GM04504 (cell line): Measurements from ENCODE around the gene SLC15A4.
"Not testable (repeated sequence)": the region's sequence is repeated elsewhere in the genome, so short reads cannot be mapped to it uniquely, and the experiment has no call there.

Experiments used
- DNase-seq: peaks from one replicate; pipeline ENCODE4 v3.0.0-alpha.2; 2012; ENCODE audit warnings: low read depth

SLC15A4 gene

GRCh38 chr12:128814411-128815261 is 9.1 kb downstream of the SLC15A4 start:
- DNase-seq = no peak

GRCh38 chr12:128813883-128814282 is 9.9 kb downstream of the SLC15A4 start:
- no peak for DNase-seq

GRCh38 chr12:128813392-128813791 is 10.4 kb downstream of the SLC15A4 start:
- peak; percentile 33 for DNase-seq

GRCh38 chr12:128811806-128812205 is 12.0 kb downstream of the SLC15A4 start:
- no peak for DNase-seq

- peak; percentile 40 for DNase-seq
These were observed 13.3 kb downstream of the SLC15A4 start for GRCh38 chr12:128810182-128811127.

- DNase-seq = no peak
These were observed 15.1 kb downstream of the SLC15A4 start for GRCh38 chr12:128808651-128809050.

- DNase-seq = no peak
These were observed 16.5 kb downstream of the SLC15A4 start for GRCh38 chr12:128807161-128807724.

- DNase-seq = no peak
These were observed 17.2 kb downstream of the SLC15A4 start for GRCh38 chr12:128806573-128806972.

- not testable (repeated sequence) for DNase-seq
These were observed 18.4 kb downstream of the SLC15A4 start for GRCh38 chr12:128805406-128805805.

GRCh38 chr12:128804762-128805161 is 19.0 kb downstream of the SLC15A4 start:
- no peak for DNase-seq

GRCh38 chr12:128803788-128804187 is 20.0 kb downstream of the SLC15A4 start:
- DNase-seq = no peak

- DNase-seq = no peak
These were observed 21.0 kb downstream of the SLC15A4 start for GRCh38 chr12:128802756-128803155.

GRCh38 chr12:128801879-128802391 is 21.8 kb downstream of the SLC15A4 start:
- no peak for DNase-seq

- no peak for DNase-seq
These were observed 23.2 kb downstream of the SLC15A4 start for GRCh38 chr12:128800606-128801005.

GRCh38 chr12:128798571-128799341 is 25.0 kb downstream of the SLC15A4 start:
- no peak for DNase-seq

- DNase-seq = no peak
These were observed 26.3 kb downstream of the SLC15A4 start for GRCh38 chr12:128797119-128798118.

GRCh38 chr12:128796439-128797118 is 27.2 kb downstream of the SLC15A4 start:
- DNase-seq = no peak

- DNase-seq = no peak
These were observed 28.0 kb downstream of the SLC15A4 start for GRCh38 chr12:128795530-128796361.
